ENCODE measurements around the gene MR1. TPM values are rescaled to one million over a fixed set of nuclear protein-coding genes. Genes with fewer than 3 reads are reported as not detected.
"Not testable (repeated sequence)": the region's sequence is repeated elsewhere in the genome, so short reads cannot be mapped to it uniquely, and the experiment has no call there.

Gene MR1
- total and polyA plus RNA-seq, 9 donors, result 6.9 to 53.6 (median 15.5) TPM

DNA sequence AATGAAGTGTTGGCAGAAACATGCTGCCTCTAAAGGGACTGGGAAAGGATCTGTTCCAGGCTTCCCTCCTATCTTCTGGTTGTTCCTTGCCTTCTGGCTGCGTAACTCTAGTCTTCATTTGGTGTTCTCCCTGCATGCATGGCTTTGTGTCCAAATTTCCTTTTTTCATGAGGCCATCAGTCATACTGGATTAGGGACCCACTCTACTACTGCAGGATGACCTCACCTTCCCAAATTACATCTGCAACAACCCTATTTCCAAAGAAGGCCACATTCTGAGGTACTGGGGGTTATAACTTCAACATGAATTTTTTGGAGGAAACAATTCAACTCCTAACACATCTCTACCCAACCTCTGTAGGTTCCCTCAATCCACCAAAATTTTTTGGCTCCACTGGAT lies 26.3 kb downstream of the MR1 start:
- no peak for DNase-seq
- H3K4me3 ChIP-seq, result no peak overlapping the region
- H3K9me3 ChIP-seq, result peaks cover 0 to 4% of the 10 kb centered on the region in 2 donors
- no peaks in the 10 kb centered on the region for H3K27me3 ChIP-seq
- no peaks in the 10 kb centered on the region for H3K36me3 ChIP-seq
- no peak overlapping the region for H3K27ac ChIP-seq
- whole genome bisulfite sequencing, 3 donors, result 95 to 100% (median 100%) methylated on average over 1 of the region's 1 CpG
- intact Hi-C loops (cut with DNase I), result no loop called here
- H3K4me1 ChIP-seq (ENCODE audit: insufficient read depth), result no peaks in the 10 kb centered on the region
- TF ChIP-seq EP300 (IDR thresholded peaks at IDR 0.05) (no peak), POLR2A (IDR thresholded peaks at IDR 0.05) (no peak)
- TF ChIP-seq, protein P1, sequence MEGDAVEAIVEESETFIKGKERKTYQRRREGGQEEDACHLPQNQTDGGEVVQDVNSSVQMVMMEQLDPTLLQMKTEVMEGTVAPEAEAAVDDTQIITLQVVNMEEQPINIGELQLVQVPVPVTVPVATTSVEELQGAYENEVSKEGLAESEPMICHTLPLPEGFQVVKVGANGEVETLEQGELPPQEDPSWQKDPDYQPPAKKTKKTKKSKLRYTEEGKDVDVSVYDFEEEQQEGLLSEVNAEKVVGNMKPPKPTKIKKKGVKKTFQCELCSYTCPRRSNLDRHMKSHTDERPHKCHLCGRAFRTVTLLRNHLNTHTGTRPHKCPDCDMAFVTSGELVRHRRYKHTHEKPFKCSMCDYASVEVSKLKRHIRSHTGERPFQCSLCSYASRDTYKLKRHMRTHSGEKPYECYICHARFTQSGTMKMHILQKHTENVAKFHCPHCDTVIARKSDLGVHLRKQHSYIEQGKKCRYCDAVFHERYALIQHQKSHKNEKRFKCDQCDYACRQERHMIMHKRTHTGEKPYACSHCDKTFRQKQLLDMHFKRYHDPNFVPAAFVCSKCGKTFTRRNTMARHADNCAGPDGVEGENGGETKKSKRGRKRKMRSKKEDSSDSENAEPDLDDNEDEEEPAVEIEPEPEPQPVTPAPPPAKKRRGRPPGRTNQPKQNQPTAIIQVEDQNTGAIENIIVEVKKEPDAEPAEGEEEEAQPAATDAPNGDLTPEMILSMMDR (IDR thresholded peaks at IDR 0.05), result no peak

DNA sequence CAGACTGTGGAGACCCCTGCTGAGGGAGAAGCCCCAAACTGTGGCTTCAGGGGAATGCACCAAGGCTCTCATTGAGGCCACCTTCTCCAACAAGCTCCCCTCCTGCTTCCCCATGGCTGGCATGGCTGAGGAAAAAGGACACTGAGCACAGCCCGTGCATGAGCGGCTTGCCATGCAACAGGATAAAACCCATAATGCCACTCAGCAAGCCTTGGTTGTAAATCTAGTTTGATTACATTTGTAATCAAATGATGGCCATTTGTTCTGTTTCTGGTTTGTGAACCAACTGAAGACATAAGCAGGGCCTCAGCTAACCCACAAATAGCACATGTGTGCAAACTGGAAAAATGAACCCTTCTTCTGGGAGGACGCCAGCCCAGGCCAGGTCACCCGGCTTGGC lies 27.2 kb downstream of the MR1 start:
- H3K36me3 ChIP-seq; H3K27ac ChIP-seq; H3K9me3 ChIP-seq; H3K4me3 ChIP-seq; DNase-seq; intact Hi-C loops (cut with DNase I); H3K27me3 ChIP-seq; H3K4me1 ChIP-seq (ENCODE audit: insufficient read depth): not testable (repeated sequence)
- 90 to 94% (median 91%) methylated on average over 3 to 4 of the region's 4 CpGs for WGBS, 3 donors

DNA sequence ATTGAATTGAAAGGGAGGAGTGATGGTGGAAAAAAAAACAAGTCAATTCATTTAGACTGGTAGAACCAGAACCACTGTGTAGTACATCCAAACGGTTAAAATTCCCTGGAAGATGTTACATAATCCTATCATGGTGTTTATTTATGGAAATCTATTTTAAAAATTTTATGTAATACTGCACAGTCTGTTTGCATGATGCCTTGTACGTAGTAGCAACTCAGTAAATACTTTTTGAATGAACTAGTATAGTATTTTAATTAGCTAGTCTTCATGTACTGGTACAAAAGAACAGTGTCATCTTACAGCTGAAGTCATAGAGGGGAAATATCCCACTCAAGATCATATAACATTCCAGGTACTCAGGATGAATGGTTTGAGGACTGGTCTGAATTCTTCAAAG lies 27.7 kb downstream of the MR1 start:
- 48 to 51% (median 49%) methylated on average over 2 of the region's 2 CpGs for WGBS, 3 donors
- intact Hi-C loops (cut with DNase I), result no loop called here

DNA sequence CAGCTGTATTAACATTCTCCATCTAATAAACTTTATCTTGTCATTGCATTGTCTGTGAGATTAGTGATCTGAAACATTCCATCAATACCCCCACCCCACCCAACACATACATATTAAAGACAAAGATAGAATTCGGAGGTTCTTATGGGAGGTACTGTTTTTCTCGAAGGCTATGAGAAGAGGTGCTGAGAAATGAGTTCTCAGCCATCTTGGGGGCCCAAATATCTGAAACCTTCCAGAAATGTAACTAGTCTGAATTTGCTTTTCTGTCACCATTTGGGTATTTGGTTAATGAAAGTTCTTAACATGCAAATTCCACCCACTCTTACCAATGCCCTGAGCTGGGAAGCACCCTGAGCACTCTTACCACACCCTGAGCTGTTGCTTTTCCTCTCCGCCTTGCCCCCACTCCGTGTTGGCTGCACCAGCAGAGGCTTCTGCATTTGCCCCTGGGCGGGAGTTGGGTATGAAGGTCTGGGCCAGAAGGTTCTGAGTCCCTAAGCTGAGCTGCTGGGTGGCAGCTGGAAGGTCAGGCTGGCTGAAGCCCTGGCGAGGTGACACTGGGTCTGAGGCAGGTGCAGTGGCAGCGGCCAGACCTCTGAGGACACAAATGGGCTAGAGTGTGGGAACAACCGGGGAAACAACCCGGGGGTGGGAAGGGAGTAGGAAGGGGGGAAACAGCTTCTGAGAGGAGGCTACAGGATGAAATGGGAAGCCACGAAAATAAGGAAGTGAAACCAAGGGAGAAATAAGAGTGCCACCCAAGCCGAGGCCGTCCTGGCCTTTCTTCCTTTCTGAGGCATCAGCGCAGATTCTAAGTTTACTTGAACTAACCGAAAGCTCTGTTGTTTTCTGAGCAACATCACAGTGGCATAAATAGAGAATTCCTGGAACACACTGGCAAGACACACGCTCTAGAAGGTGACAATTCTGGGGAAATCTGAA lies 28.4 kb downstream of the MR1 start:
- H3K9me3 ChIP-seq, result peaks cover 0 to 4% of the 10 kb centered on the region in 2 donors
- no peaks in the 10 kb centered on the region for H3K4me1 ChIP-seq (ENCODE audit: insufficient read depth)
- H3K27me3 ChIP-seq, result no peaks in the 10 kb centered on the region
- intact Hi-C loops (cut with DNase I), result no loop called here
- H3K4me3 ChIP-seq, result no peak overlapping the region
- TF ChIP-seq POLR2A (IDR thresholded peaks at IDR 0.05) (no peak), EP300 (IDR thresholded peaks at IDR 0.05) (no peak)
- TF ChIP-seq, protein P1 (IDR thresholded peaks at IDR 0.05), result no peak
- no peak for DNase-seq
- H3K27ac ChIP-seq, result no peak overlapping the region
- H3K36me3 ChIP-seq, result no peaks in the 10 kb centered on the region
- 74 to 86% (median 84%) methylated on average over 15 of the region's 15 CpGs for WGBS, 3 donors

More for the DNA sequence above, 27.7 kb downstream of the MR1 start:
- Histone ChIP-seq H3K27me3 (no peaks in the 10 kb centered on the region), H3K4me1 (ENCODE audit: insufficient read depth) (no peaks in the 10 kb centered on the region), H3K4me3 (no peak overlapping the region), H3K36me3 (no peaks in the 10 kb centered on the region), H3K9me3 (peaks cover 0 to 4% of the 10 kb centered on the region in 2 donors), H3K27ac (no peak overlapping the region)
- TF ChIP-seq, protein P1 (IDR thresholded peaks at IDR 0.05), result no peak
- no peak for TF ChIP-seq EP300 (IDR thresholded peaks at IDR 0.05)
- no peak for TF ChIP-seq POLR2A (IDR thresholded peaks at IDR 0.05)
- no peak for DNase-seq

DNA sequence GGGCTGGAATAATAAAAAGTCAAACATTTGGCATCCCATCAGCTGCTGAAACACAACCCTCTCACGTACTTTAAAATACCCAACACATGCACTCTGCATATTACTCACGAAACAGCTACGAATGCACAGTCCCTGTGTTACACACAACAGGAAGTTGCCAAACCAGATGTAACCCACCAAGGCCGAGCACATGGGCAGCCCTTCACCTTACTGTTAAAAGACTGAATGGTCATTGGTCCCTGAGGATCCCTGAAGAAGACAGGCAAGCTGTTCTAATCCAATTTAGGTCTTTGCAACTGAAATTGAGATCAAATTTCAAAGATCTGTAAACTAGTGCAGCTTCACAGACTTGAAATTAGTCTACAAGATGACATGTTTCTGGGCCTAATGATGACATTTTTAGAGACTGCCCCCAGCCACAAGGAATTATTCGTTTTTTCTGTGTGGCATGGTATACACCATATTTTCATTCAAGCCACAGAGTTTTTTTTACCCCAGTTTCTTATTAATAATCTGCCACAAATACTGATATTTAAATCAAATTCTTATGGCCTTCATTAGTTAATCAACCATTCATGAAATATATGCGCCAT lies 29.1 kb downstream of the MR1 start:
- Histone ChIP-seq H3K4me1 (ENCODE audit: insufficient read depth) (no peaks in the 10 kb centered on the region), H3K27me3 (no peaks in the 10 kb centered on the region), H3K36me3 (no peaks in the 10 kb centered on the region), H3K4me3 (no peak overlapping the region), H3K9me3 (peaks cover 0 to 4% of the 10 kb centered on the region in 2 donors), H3K27ac (no peak overlapping the region)
- TF ChIP-seq POLR2A (IDR thresholded peaks at IDR 0.05), result no peak
- TF ChIP-seq, protein P1 (IDR thresholded peaks at IDR 0.05), result no peak
- TF ChIP-seq EP300 (IDR thresholded peaks at IDR 0.05), result no peak
- intact Hi-C loops (cut with DNase I), result no loop called here
- DNase-seq, result no peak
- 45 to 67% (median 52%) methylated on average over 6 of the region's 6 CpGs for WGBS, 3 donors
